G401 (cell line): ENCODE results near the gene TNFRSF12A. TPM values are rescaled to one million over a fixed set of nuclear protein-coding genes. Genes with fewer than 3 reads are reported as not detected.

Source experiments
- DNase-seq: peaks from one replicate; pipeline ENCODE4 v3.0.0-alpha.2; 2015; ENCODE audit warnings: low spot score
- in situ Hi-C: cut with HindIII; loops from 2 replicates; pipeline ENCODE4 v1.10.0; 2016; ENCODE audit warnings: low sequenced_read_pairs, mixed read lengths
- total RNA-seq: library from RNA; depleted of rRNA; stranded (reverse); fragments of >200 nt; shearing (Covaris generic); gene quantifications from 2 replicates; pipeline ENCODE4 v1.2.3, GENCODE V29; 2014

TNFRSF12A gene
- total RNA-seq, 1 experiment from 2014 or later: 129 TPM

GRCh38 chr16:3007957-3008689, 12.0 kb upstream of the TNFRSF12A start:
- in situ Hi-C loops: no loop called here
- DNase-seq: no peak

- no peak for DNase-seq
- in situ Hi-C loops: no loop called here
Measured at GRCh38 chr16:3008690-3009037, 11.5 kb upstream of the TNFRSF12A start.

- DNase-seq: no peak
- in situ Hi-C loops: no loop called here
Measured at GRCh38 chr16:3009568-3010390, 10.4 kb upstream of the TNFRSF12A start.

GRCh38 chr16:3010510-3010909, 9.7 kb upstream of the TNFRSF12A start:
- DNase-seq: no peak
- in situ Hi-C loops: no loop called here

- in situ Hi-C loops: no loop called here
- DNase-seq: no peak
Measured at GRCh38 chr16:3012246-3012645, 7.9 kb upstream of the TNFRSF12A start.

- DNase-seq: peak; percentile 39
- in situ Hi-C loops: no loop called here
Measured at GRCh38 chr16:3012828-3013420, 7.2 kb upstream of the TNFRSF12A start, which contains the start of gene CLDN9. TSS of gene CLDN9 (plus strand) at chr16:3012923. CDS start at chr16:3013363, 440 bp downstream.

GRCh38 chr16:3013491-3013951, 6.6 kb upstream of the TNFRSF12A start:
- in situ Hi-C loops: no loop called here
- no peak for DNase-seq

GRCh38 chr16:3013998-3014690, 6.0 kb upstream of the TNFRSF12A start:
- in situ Hi-C loops: no loop called here
- DNase-seq: no peak

GRCh38 chr16:3014971-3015370, 5.2 kb upstream of the TNFRSF12A start:
- in situ Hi-C loops: no loop called here
- no peak for DNase-seq

- DNase-seq: no peak
- in situ Hi-C loops: no loop called here
Measured at GRCh38 chr16:3015865-3016521, 4.2 kb upstream of the TNFRSF12A start.

- no peak for DNase-seq
- in situ Hi-C loops: no loop called here
Measured at GRCh38 chr16:3017344-3017743, 2.8 kb upstream of the TNFRSF12A start.

- in situ Hi-C loops: no loop called here
- no peak for DNase-seq
Measured at GRCh38 chr16:3017794-3018506, 2.2 kb upstream of the TNFRSF12A start, which contains the start of gene CLDN6. TSS of gene CLDN6 (minus strand) at chr16:3018183. CDS start at chr16:3016021, 2,162 bp downstream.

GRCh38 chr16:3019594-3020246, 448 bp upstream of the TNFRSF12A start:
- DNase-seq: no peak
- in situ Hi-C loops: no loop called here

GRCh38 chr16:3020604-3021448, 658 bp downstream of the TNFRSF12A start:
- in situ Hi-C loops: no loop called here
- DNase-seq: peak; percentile 41

- in situ Hi-C loops: no loop called here
- DNase-seq: peak; percentile 69
Measured at GRCh38 chr16:3021449-3022207, 1.5 kb downstream of the TNFRSF12A start.

- peak; percentile 62 for DNase-seq
- in situ Hi-C loops: no loop called here
Measured at GRCh38 chr16:3022208-3022683, 2.1 kb downstream of the TNFRSF12A start.
